Measurements from ENCODE around the gene H19.

- TF ChIP-seq GATA3 (IDR thresholded peaks at IDR 0.05; ENCODE audit: low read depth, low read length) (no peak), GATA2 (IDR thresholded peaks at IDR 0.05; ENCODE audit: low read depth, low read length) (no peak)
Measured at GRCh38 chr11:2036863-2037486, 39.3 kb upstream of the H19 start.

Measured in SH-SY5Y (cell line).